Measurements from ENCODE around the gene DBP. TPM values are rescaled to one million over a fixed set of nuclear protein-coding genes. Genes with fewer than 3 reads are reported as not detected.

DBP gene
- total and polyA plus RNA-seq, 2 of the 13 experiments (the other 11 are each of a cell fraction or from before 2014, with no cell fraction given) = 1.7 to 5.8 TPM

GRCh38 chr19:48624067-48624594, 13.0 kb downstream of the DBP start (continued):
- TF ChIP-seq ZFX (CRISPR knock-in tag; IDR thresholded peaks at IDR 0.05; ENCODE audit: low read depth) = peak; percentile 72
- peak; percentile 35 for TF ChIP-seq AGO2 (optimal IDR thresholded peaks at IDR 0.05; ENCODE audit: low read depth, low read length)
- TF ChIP-seq ZNF432 (CRISPR knock-in tag; IDR thresholded peaks at IDR 0.05; ENCODE audit: borderline replicate concordance) = no peak
- TF ChIP-seq TEAD3 (CRISPR knock-in tag; optimal IDR thresholded peaks at IDR 0.05; ENCODE audit: borderline replicate concordance) = no peak
- no peak for TF ChIP-seq NR1H2 (CRISPR knock-in tag; IDR thresholded peaks at IDR 0.05; ENCODE audit: borderline replicate concordance, low read depth)
- TF ChIP-seq STAG1 (CRISPR knock-in tag; IDR thresholded peaks at IDR 0.05) = no peak
- TF ChIP-seq NFKBIZ (CRISPR knock-in tag; IDR thresholded peaks at IDR 0.05) = no peak
- TF ChIP-seq ZSCAN20 (CRISPR knock-in tag; IDR thresholded peaks at IDR 0.05; ENCODE audit: borderline replicate concordance) = no peak
- no peak for TF ChIP-seq PCBP1 (IDR thresholded peaks at IDR 0.05; ENCODE audit: borderline replicate concordance, low read depth, low read length)
- no peak for TF ChIP-seq ZNF484 (CRISPR knock-in tag; IDR thresholded peaks at IDR 0.05; ENCODE audit: borderline replicate concordance, low read depth)
- peak; percentile 76 for TF ChIP-seq SP2 (CRISPR knock-in tag; IDR thresholded peaks at IDR 0.05)
- TF ChIP-seq NCOA2 (CRISPR knock-in tag; IDR thresholded peaks at IDR 0.05) = no peak
- TF ChIP-seq CHCHD3 (CRISPR knock-in tag; IDR thresholded peaks at IDR 0.05) = no peak
- TF ChIP-seq NFE2 (CRISPR knock-in tag; IDR thresholded peaks at IDR 0.05) = no peak
- TF ChIP-seq, protein P1, sequence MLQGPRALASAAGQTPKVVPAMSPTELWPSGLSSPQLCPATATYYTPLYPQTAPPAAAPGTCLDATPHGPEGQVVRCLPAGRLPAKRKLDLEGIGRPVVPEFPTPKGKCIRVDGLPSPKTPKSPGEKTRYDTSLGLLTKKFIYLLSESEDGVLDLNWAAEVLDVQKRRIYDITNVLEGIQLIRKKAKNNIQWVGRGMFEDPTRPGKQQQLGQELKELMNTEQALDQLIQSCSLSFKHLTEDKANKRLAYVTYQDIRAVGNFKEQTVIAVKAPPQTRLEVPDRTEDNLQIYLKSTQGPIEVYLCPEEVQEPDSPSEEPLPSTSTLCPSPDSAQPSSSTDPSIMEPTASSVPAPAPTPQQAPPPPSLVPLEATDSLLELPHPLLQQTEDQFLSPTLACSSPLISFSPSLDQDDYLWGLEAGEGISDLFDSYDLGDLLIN (CRISPR knock-in tag; IDR thresholded peaks at IDR 0.05; ENCODE audit: borderline replicate concordance) = no peak
- TF ChIP-seq ELK4 (CRISPR knock-in tag; IDR thresholded peaks at IDR 0.05; ENCODE audit: borderline replicate concordance) = no peak
- TF ChIP-seq CSRNP1 (CRISPR knock-in tag; IDR thresholded peaks at IDR 0.05) = no peak
- TF ChIP-seq, protein P2, sequence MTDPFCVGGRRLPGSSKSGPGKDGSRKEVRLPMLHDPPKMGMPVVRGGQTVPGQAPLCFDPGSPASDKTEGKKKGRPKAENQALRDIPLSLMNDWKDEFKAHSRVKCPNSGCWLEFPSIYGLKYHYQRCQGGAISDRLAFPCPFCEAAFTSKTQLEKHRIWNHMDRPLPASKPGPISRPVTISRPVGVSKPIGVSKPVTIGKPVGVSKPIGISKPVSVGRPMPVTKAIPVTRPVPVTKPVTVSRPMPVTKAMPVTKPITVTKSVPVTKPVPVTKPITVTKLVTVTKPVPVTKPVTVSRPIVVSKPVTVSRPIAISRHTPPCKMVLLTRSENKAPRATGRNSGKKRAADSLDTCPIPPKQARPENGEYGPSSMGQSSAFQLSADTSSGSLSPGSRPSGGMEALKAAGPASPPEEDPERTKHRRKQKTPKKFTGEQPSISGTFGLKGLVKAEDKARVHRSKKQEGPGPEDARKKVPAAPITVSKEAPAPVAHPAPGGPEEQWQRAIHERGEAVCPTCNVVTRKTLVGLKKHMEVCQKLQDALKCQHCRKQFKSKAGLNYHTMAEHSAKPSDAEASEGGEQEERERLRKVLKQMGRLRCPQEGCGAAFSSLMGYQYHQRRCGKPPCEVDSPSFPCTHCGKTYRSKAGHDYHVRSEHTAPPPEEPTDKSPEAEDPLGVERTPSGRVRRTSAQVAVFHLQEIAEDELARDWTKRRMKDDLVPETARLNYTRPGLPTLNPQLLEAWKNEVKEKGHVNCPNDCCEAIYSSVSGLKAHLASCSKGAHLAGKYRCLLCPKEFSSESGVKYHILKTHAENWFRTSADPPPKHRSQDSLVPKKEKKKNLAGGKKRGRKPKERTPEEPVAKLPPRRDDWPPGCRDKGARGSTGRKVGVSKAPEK (CRISPR knock-in tag; IDR thresholded peaks at IDR 0.05; ENCODE audit: borderline replicate concordance) = no peak
- TF ChIP-seq, protein P3, sequence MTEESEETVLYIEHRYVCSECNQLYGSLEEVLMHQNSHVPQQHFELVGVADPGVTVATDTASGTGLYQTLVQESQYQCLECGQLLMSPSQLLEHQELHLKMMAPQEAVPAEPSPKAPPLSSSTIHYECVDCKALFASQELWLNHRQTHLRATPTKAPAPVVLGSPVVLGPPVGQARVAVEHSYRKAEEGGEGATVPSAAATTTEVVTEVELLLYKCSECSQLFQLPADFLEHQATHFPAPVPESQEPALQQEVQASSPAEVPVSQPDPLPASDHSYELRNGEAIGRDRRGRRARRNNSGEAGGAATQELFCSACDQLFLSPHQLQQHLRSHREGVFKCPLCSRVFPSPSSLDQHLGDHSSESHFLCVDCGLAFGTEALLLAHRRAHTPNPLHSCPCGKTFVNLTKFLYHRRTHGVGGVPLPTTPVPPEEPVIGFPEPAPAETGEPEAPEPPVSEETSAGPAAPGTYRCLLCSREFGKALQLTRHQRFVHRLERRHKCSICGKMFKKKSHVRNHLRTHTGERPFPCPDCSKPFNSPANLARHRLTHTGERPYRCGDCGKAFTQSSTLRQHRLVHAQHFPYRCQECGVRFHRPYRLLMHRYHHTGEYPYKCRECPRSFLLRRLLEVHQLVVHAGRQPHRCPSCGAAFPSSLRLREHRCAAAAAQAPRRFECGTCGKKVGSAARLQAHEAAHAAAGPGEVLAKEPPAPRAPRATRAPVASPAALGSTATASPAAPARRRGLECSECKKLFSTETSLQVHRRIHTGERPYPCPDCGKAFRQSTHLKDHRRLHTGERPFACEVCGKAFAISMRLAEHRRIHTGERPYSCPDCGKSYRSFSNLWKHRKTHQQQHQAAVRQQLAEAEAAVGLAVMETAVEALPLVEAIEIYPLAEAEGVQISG (CRISPR knock-in tag; IDR thresholded peaks at IDR 0.05) = peak; percentile 98
- TF ChIP-seq ZNF776 (CRISPR knock-in tag; IDR thresholded peaks at IDR 0.05) = no peak
- no peak for TF ChIP-seq WIZ (CRISPR knock-in tag; IDR thresholded peaks at IDR 0.05)

Measured in HepG2 (cell line).